Breast epithelium (tissue), 3 donors: ENCODE data around the gene PLB1.
A peak's percentile ranks its signal among the peaks of the same experiment; 100 is the strongest.

Experiments used
- CTCF ChIP-seq, 3 donors: fragments of 450-650 bp; IDR thresholded peaks; one replicate each; pipeline ENCODE4 v1.5.1; 2016 to 2017; ENCODE audit warnings: antibody characterized with exemption in 3 of 3, mild to moderate bottlenecking in 3 of 3, moderate library complexity in 3 of 3
- POLR2A ChIP-seq: fragments of 450-650 bp; IDR thresholded peaks from one replicate; pipeline ENCODE4 v1.6.1; 2016; ENCODE audit warnings: antibody characterized with exemption, mild to moderate bottlenecking, moderate library complexity
- POLR2AphosphoS5 ChIP-seq, 3 donors: sonication (generic); formaldehyde crosslinking; IDR thresholded peaks; one replicate each; pipeline ENCODE4 v1.6.1; 2017; ENCODE audit warnings: antibody characterized with exemption in 3 of 3

GRCh38 chr2:28621172-28622100 lies 125.6 kb downstream of the PLB1 start:
- no peak for TF ChIP-seq POLR2A
- TF ChIP-seq CTCF (IDR thresholded peaks at IDR 0.05): peak in 1 of 3 donors; percentile 19
- peak in 2 of 3 donors; percentile 36 to 81 for TF ChIP-seq POLR2AphosphoS5 (IDR thresholded peaks at IDR 0.05)
